Left ventricle myocardium inferior (tissue), 1 donor: ENCODE measurements around the gene RING1. TPM values are rescaled to one million over a fixed set of nuclear protein-coding genes. Genes with fewer than 3 reads are reported as not detected.
"Not testable (repeated sequence)": the region's sequence is repeated elsewhere in the genome, so short reads cannot be mapped to it uniquely, and the experiment has no call there.

Experiments used
- DNase-seq: peaks from one replicate; pipeline ENCODE4 v3.0.0-alpha.2; 2020
- H3K27ac ChIP-seq: fragments of 200-600 bp; replicated peaks from 2 replicates; pipeline ENCODE4 v1.8.0; 2021
- H3K27me3 ChIP-seq: fragments of 200-600 bp; 2 replicates; pipeline ENCODE4 v1.8.0; 2021; ENCODE audit warnings: low read depth
- H3K36me3 ChIP-seq: fragments of 200-600 bp; 2 replicates; pipeline ENCODE4 v1.8.0; 2021
- H3K4me1 ChIP-seq: fragments of 200-600 bp; 2 replicates; pipeline ENCODE4 v1.8.0; 2021
- H3K4me3 ChIP-seq: fragments of 200-600 bp; 2 replicates; pipeline ENCODE4 v1.8.0; 2021; ENCODE audit warnings: mild to moderate bottlenecking, moderate library complexity
- H3K9me3 ChIP-seq: fragments of 200-600 bp; replicated peaks from 2 replicates; pipeline ENCODE4 v1.8.0; 2021
- CTCF ChIP-seq: fragments of 200-600 bp; IDR thresholded peaks from 2 replicates; pipeline ENCODE4 v1.8.0; 2021; ENCODE audit warnings: antibody characterized with exemption, mild to moderate bottlenecking, borderline replicate concordance
- intact Hi-C: fragments of 100-400 bp; cut with micrococcal nuclease; formaldehyde crosslinking; loops from one replicate; pipeline ENCODE4 v1.11.0; 2022
- total RNA-seq: library from RNA; stranded (reverse); fragmentation: NEBNext Ultra II Directional; extraction: Animal tissue kit (Norgen Biotek cat#: 25700); gene quantifications from one replicate; pipeline ENCODE4 v1.2.1, GENCODE V29; 2021
- donor health status: DM: no; HTN: yes; CAD: no; lungs with severe emphysema.

Gene RING1
- total RNA-seq, 1 donor from 2014 or later, result 28.4 TPM

- DNase-seq, result no peak
- no peaks in the 10 kb centered on the region for H3K9me3 ChIP-seq
- no peak overlapping the region for H3K4me3 ChIP-seq
- H3K27ac ChIP-seq, result no peak overlapping the region
- peaks cover 16% of the 10 kb centered on the region for H3K4me1 ChIP-seq
- intact Hi-C loops, result no loop called here
- TF ChIP-seq CTCF, result no peak
- H3K36me3 ChIP-seq, result no peaks in the 10 kb centered on the region
- peaks cover 31% of the 10 kb centered on the region for H3K27me3 ChIP-seq
Measured at GRCh38 chr6:33217681-33218080, 9.4 kb downstream of the RING1 start.

GRCh38 chr6:33226503-33227120 is 18.3 kb downstream of the RING1 start:
- intact Hi-C loops, H3K4me1 ChIP-seq, H3K36me3 ChIP-seq, H3K27ac ChIP-seq, H3K9me3 ChIP-seq, H3K4me3 ChIP-seq, DNase-seq: not testable (repeated sequence)
- H3K27me3 ChIP-seq, result peaks cover 69% of the 10 kb centered on the region

- peaks cover 66% of the 10 kb centered on the region for H3K27me3 ChIP-seq
Measured at GRCh38 chr6:33235221-33235634, 26.9 kb downstream of the RING1 start.

GRCh38 chr6:33236328-33236727 is 28.0 kb downstream of the RING1 start:
- H3K27ac ChIP-seq, result no peak overlapping the region
- no peak for DNase-seq
- H3K36me3 ChIP-seq, result no peaks in the 10 kb centered on the region
- no peaks in the 10 kb centered on the region for H3K9me3 ChIP-seq
- intact Hi-C loops, result no loop called here
- H3K4me3 ChIP-seq, result no peak overlapping the region
- no peaks in the 10 kb centered on the region for H3K4me1 ChIP-seq
- TF ChIP-seq CTCF, result no peak
- peaks cover 74% of the 10 kb centered on the region for H3K27me3 ChIP-seq

More at GRCh38 chr6:33235221-33235634, 26.9 kb downstream of the RING1 start:
- no peak for DNase-seq
- no peaks in the 10 kb centered on the region for H3K9me3 ChIP-seq
- H3K27ac ChIP-seq, result no peak overlapping the region
- H3K36me3 ChIP-seq, result no peaks in the 10 kb centered on the region
- TF ChIP-seq CTCF, result no peak
- H3K4me3 ChIP-seq, result no peak overlapping the region
- no peaks in the 10 kb centered on the region for H3K4me1 ChIP-seq
- intact Hi-C loops, result no loop called here

GRCh38 chr6:33236852-33237251 is 28.6 kb downstream of the RING1 start:
- H3K27me3 ChIP-seq, result peaks cover 79% of the 10 kb centered on the region
- no peak overlapping the region for H3K4me3 ChIP-seq
- no peak overlapping the region for H3K27ac ChIP-seq
- no peaks in the 10 kb centered on the region for H3K36me3 ChIP-seq
- TF ChIP-seq CTCF, result no peak
- intact Hi-C loops, result no loop called here
- H3K9me3 ChIP-seq, result no peaks in the 10 kb centered on the region
- H3K4me1 ChIP-seq, result no peaks in the 10 kb centered on the region
- DNase-seq, result no peak

- peaks cover 83% of the 10 kb centered on the region for H3K27me3 ChIP-seq
- TF ChIP-seq CTCF, result no peak
Measured at GRCh38 chr6:33237741-33238140, 29.4 kb downstream of the RING1 start.

More at GRCh38 chr6:33237741-33238140, 29.4 kb downstream of the RING1 start:
- H3K9me3 ChIP-seq, result no peaks in the 10 kb centered on the region
- no peak overlapping the region for H3K27ac ChIP-seq
- DNase-seq, result no peak
- H3K4me1 ChIP-seq, result no peaks in the 10 kb centered on the region
- no peaks in the 10 kb centered on the region for H3K36me3 ChIP-seq
- intact Hi-C loops, result no loop called here
- no peak overlapping the region for H3K4me3 ChIP-seq
